Measurements from ENCODE around the gene DENND4A. TPM values are rescaled to one million over a fixed set of nuclear protein-coding genes. Genes with fewer than 3 reads are reported as not detected.

Gene DENND4A
- polyA plus RNA-seq, 1 of the 3 experiments (the other 2 are of a cell fraction), result 2.5 TPM

DNA sequence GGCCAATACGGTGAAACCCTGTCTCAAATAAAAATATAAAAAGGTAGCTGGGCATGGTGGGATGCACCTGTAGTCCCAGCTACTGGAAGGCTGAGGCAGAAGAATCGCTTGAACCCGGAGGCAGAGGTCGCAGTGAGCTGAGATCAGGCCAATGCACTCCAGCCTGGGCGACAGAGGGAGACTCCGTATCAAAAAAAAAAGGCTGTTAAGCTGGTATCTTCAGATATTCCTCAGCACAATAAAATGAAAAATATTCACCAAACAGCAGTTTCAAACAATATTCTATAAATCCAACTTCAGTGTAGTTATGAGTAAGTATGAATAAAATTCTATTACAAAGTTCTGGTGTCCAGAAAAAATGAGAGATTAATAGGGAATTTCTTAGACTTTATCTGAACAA lies 14.2 kb downstream of the DENND4A start (continued):
- TF ChIP-seq USF2 (IDR thresholded peaks at IDR 0.05; ENCODE audit: borderline replicate concordance, low read depth, low read length), result no peak
- no peak for TF ChIP-seq TCF12 (IDR thresholded peaks at IDR 0.05)
- TF ChIP-seq MXI1 (IDR thresholded peaks at IDR 0.05; ENCODE audit: low read depth, low read length), result no peak
- TF ChIP-seq GABPA (IDR thresholded peaks at IDR 0.05; ENCODE audit: low read depth), result no peak
- TF ChIP-seq FOXJ3 (CRISPR knock-in tag; IDR thresholded peaks at IDR 0.05), result no peak
- no peak for TF ChIP-seq SIN3A (IDR thresholded peaks at IDR 0.05; ENCODE audit: borderline replicate concordance, low read depth, low read length)
- TF ChIP-seq EZH2phosphoT487 (IDR thresholded peaks at IDR 0.05; ENCODE audit: borderline replicate concordance, low read depth), result no peak

- no peaks in the 10 kb centered on the region for H3K4me1 ChIP-seq (ENCODE audit: control insufficient read depth in 1 of 2, insufficient read depth in 2 of 2, low read depth in 1 of 2, low read length in 1 of 2)
- ChIA-PET POLR2A (no interaction called here), CTCF (interaction anchor here (0.5 kb wide), 1 partner anchor 15 kb away, joined by 3 read pairs; no protein-coding TSS in a partner anchor)
- no peaks in the 10 kb centered on the region for H3K36me3 ChIP-seq (replicated peaks in 1 of 2; ENCODE audit: control insufficient read depth in 1 of 2, insufficient read depth in 2 of 2, low read length in 1 of 2)
- no peak overlapping the region for H3K9ac ChIP-seq
- 98% methylated on average over 6 of the region's 6 CpGs for WGBS (ENCODE audit: low lambda C conversion rate)
- DNase-seq, result no peak
- no peaks in the 10 kb centered on the region for H3K9me3 ChIP-seq
- no peak overlapping the region for H2AFZ ChIP-seq (ENCODE audit: low read depth)
- H3K4me3 ChIP-seq (ENCODE audit: low read depth in 2 of 2, low read length in 1 of 2), result no peak overlapping the region
- H3F3A ChIP-seq (replicated peaks; ENCODE audit: insufficient read depth), result no peaks in the 10 kb centered on the region
- no peaks in the 10 kb centered on the region for H3K9me2 ChIP-seq
- H3K27me3 ChIP-seq (ENCODE audit: insufficient read depth), result no peaks in the 10 kb centered on the region
- no peak overlapping the region for H3K4me2 ChIP-seq
- TF ChIP-seq FOSL2 (IDR thresholded peaks at IDR 0.05; ENCODE audit: borderline replicate concordance, low read depth) (no peak), SMC3 (IDR thresholded peaks at IDR 0.05; ENCODE audit: low read depth, low read length) (no peak), RAD21 (IDR thresholded peaks at IDR 0.05; ENCODE audit: low read length) (no peak), FOXJ3 (CRISPR knock-in tag; IDR thresholded peaks at IDR 0.05) (no peak), REST (IDR thresholded peaks at IDR 0.05; ENCODE audit: low read depth, low read length) (no peak), SIN3A (IDR thresholded peaks at IDR 0.05; ENCODE audit: borderline replicate concordance, low read depth, low read length) (no peak), FOXM1 (IDR thresholded peaks at IDR 0.05; ENCODE audit: low read depth) (no peak), IRF3 (IDR thresholded peaks at IDR 0.05; ENCODE audit: low read depth, low read length) (no peak), EZH2phosphoT487 (IDR thresholded peaks at IDR 0.05; ENCODE audit: borderline replicate concordance, low read depth) (no peak), MEF2A (IDR thresholded peaks at IDR 0.05; ENCODE audit: borderline replicate concordance, low read depth) (no peak), GABPA (IDR thresholded peaks at IDR 0.05; ENCODE audit: low read depth) (no peak), MXI1 (IDR thresholded peaks at IDR 0.05; ENCODE audit: low read depth, low read length) (no peak), USF2 (IDR thresholded peaks at IDR 0.05; ENCODE audit: borderline replicate concordance, low read depth, low read length) (no peak)
- TF ChIP-seq, protein P1, sequence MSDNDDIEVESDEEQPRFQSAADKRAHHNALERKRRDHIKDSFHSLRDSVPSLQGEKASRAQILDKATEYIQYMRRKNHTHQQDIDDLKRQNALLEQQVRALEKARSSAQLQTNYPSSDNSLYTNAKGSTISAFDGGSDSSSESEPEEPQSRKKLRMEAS (IDR thresholded peaks at IDR 0.05; ENCODE audit: low read depth), result no peak
- no peak overlapping the region for H3K27ac ChIP-seq (ENCODE audit: low read depth in 2 of 2, low read length in 1 of 2)
- H3K79me2 ChIP-seq (ENCODE audit: insufficient read depth), result peaks cover 11% of the 10 kb centered on the region; the same call in 1 of the 2 replicates
- H4K20me1 ChIP-seq (ENCODE audit: insufficient read depth), result no peaks in the 10 kb centered on the region
These were observed 15.0 kb downstream of the DENND4A start for GRCh38 chr15:65777053-65777452.
